Measurements from ENCODE around the gene LRRC10.

LRRC10 gene

GRCh38 chr12:69653703-69654102, 43.0 kb upstream of the LRRC10 start:
- Mint-ChIP-seq H3K27me3 (ENCODE audit: low read depth, poor library complexity) (peaks cover 6% of the 10 kb centered on the region), H3K27ac (no peak overlapping the region), H3K9me3 (no peaks in the 10 kb centered on the region), H3K4me3 (no peak overlapping the region), H3K4me1 (peaks cover 22% of the 10 kb centered on the region), H3K36me3 (ENCODE audit: low read depth) (no peaks in the 10 kb centered on the region)
- no peak for DNase-seq
- TF ChIP-seq CTCF (IDR thresholded peaks at IDR 0.05) = no peak

- no peaks in the 10 kb centered on the region for H3K9me3 Mint-ChIP-seq
- peaks cover 7% of the 10 kb centered on the region for H3K4me1 Mint-ChIP-seq
- peaks cover 6% of the 10 kb centered on the region for H3K27me3 Mint-ChIP-seq (ENCODE audit: low read depth, poor library complexity)
- H3K4me3 Mint-ChIP-seq = no peak overlapping the region
- DNase-seq = no peak
- no peak for TF ChIP-seq CTCF (IDR thresholded peaks at IDR 0.05)
- no peaks in the 10 kb centered on the region for H3K36me3 Mint-ChIP-seq (ENCODE audit: low read depth)
- no peak overlapping the region for H3K27ac Mint-ChIP-seq
Measured at GRCh38 chr12:69651922-69652321, 41.2 kb upstream of the LRRC10 start.

- no peaks in the 10 kb centered on the region for H3K9me3 Mint-ChIP-seq
- peaks cover 6% of the 10 kb centered on the region for H3K27me3 Mint-ChIP-seq (ENCODE audit: low read depth, poor library complexity)
- DNase-seq = no peak
- H3K27ac Mint-ChIP-seq = no peak overlapping the region
- TF ChIP-seq CTCF (IDR thresholded peaks at IDR 0.05) = no peak
- H3K4me1 Mint-ChIP-seq = peaks cover 7% of the 10 kb centered on the region
- H3K4me3 Mint-ChIP-seq = no peak overlapping the region
- H3K36me3 Mint-ChIP-seq (ENCODE audit: low read depth) = no peaks in the 10 kb centered on the region
Measured at GRCh38 chr12:69649529-69649928, 38.8 kb upstream of the LRRC10 start.

- no peaks in the 10 kb centered on the region for H3K9me3 Mint-ChIP-seq
- peaks cover 6% of the 10 kb centered on the region for H3K27me3 Mint-ChIP-seq (ENCODE audit: low read depth, poor library complexity)
- H3K36me3 Mint-ChIP-seq (ENCODE audit: low read depth) = no peaks in the 10 kb centered on the region
- DNase-seq = no peak
- no peak for TF ChIP-seq CTCF (IDR thresholded peaks at IDR 0.05)
- H3K27ac Mint-ChIP-seq = no peak overlapping the region
- H3K4me1 Mint-ChIP-seq = peaks cover 7% of the 10 kb centered on the region
- H3K4me3 Mint-ChIP-seq = no peak overlapping the region
Measured at GRCh38 chr12:69648476-69648875, 37.8 kb upstream of the LRRC10 start.

- peaks cover 11% of the 10 kb centered on the region for H3K27me3 Mint-ChIP-seq (ENCODE audit: low read depth, poor library complexity)
- no peak overlapping the region for H3K4me3 Mint-ChIP-seq
- H3K9me3 Mint-ChIP-seq = no peaks in the 10 kb centered on the region
- H3K36me3 Mint-ChIP-seq (ENCODE audit: low read depth) = no peaks in the 10 kb centered on the region
- H3K4me1 Mint-ChIP-seq = peaks cover 7% of the 10 kb centered on the region
- peak overlapping the region; percentile 23 for H3K27ac Mint-ChIP-seq
- TF ChIP-seq CTCF (IDR thresholded peaks at IDR 0.05) = no peak
- no peak for DNase-seq
Measured at GRCh38 chr12:69647178-69647577, 36.5 kb upstream of the LRRC10 start.

GRCh38 chr12:69645031-69645430, 34.3 kb upstream of the LRRC10 start:
- peaks cover 7% of the 10 kb centered on the region for H3K27me3 Mint-ChIP-seq (ENCODE audit: low read depth, poor library complexity)
- H3K9me3 Mint-ChIP-seq = no peaks in the 10 kb centered on the region
- TF ChIP-seq CTCF (IDR thresholded peaks at IDR 0.05) = no peak
- no peaks in the 10 kb centered on the region for H3K36me3 Mint-ChIP-seq (ENCODE audit: low read depth)
- no peak for DNase-seq
- H3K4me3 Mint-ChIP-seq = no peak overlapping the region
- no peak overlapping the region for H3K27ac Mint-ChIP-seq
- H3K4me1 Mint-ChIP-seq = no peaks in the 10 kb centered on the region
